MM.1S (cell line): ENCODE results near the gene GPRIN2.
"Not testable (repeated sequence)": the region's sequence is repeated elsewhere in the genome, so short reads cannot be mapped to it uniquely, and the experiment has no call there.

Experiments used
- DNase-seq: peaks from one replicate; pipeline ENCODE4 v3.0.0-alpha.2; 2015
- H2AFZ ChIP-seq: fragments of 300-600 bp; sonication (generic); 2 replicates; pipeline ENCODE4 v1.6.0; 2016; ENCODE audit warnings: antibody characterized with exemption, low read length
- H3F3A ChIP-seq: fragments of 300-600 bp; sonication (generic); 2 replicates; pipeline ENCODE4 v1.6.1; 2016; ENCODE audit warnings: mild to moderate bottlenecking, antibody characterized with exemption, low read length, moderate library complexity, mixed read lengths; ENCODE audit not compliant: insufficient read depth
- H3K27ac ChIP-seq: fragments of 300-600 bp; sonication (generic); 2 replicates; pipeline ENCODE4 v1.5.1; 2016; ENCODE audit warnings: mild to moderate bottlenecking, low read length
- H3K27me3 ChIP-seq: fragments of 300-600 bp; sonication (generic); replicated peaks from 2 replicates; pipeline ENCODE4 v1.6.0; 2016; ENCODE audit warnings: low read length; ENCODE audit not compliant: insufficient read depth
- H3K36me3 ChIP-seq: fragments of 300-600 bp; sonication (generic); replicated peaks from 2 replicates; pipeline ENCODE4 v1.6.1; 2016; ENCODE audit warnings: mild to moderate bottlenecking, low read length, mixed read lengths; ENCODE audit not compliant: insufficient read depth
- H3K4me1 ChIP-seq: fragments of 300-600 bp; sonication (generic); 2 replicates; pipeline ENCODE4 v1.6.1; 2016; ENCODE audit warnings: low read length, mixed read lengths
- H3K4me2 ChIP-seq: fragments of 300-600 bp; sonication (generic); 2 replicates; pipeline ENCODE4 v1.6.0; 2016; ENCODE audit warnings: low read depth, low read length
- H3K4me3 ChIP-seq: fragments of 300-600 bp; sonication (generic); 2 replicates; pipeline ENCODE4 v1.5.1; 2016; ENCODE audit warnings: low read length, mixed read lengths
- H3K79me2 ChIP-seq: fragments of 300-600 bp; sonication (generic); 2 replicates; pipeline ENCODE4 v1.6.1; 2016; ENCODE audit warnings: mixed run types, low read length, mixed read lengths
- H3K9ac ChIP-seq: fragments of 300-600 bp; sonication (generic); 2 replicates; pipeline ENCODE4 v1.6.1; 2016; ENCODE audit warnings: low read length, mixed read lengths
- H3K9me2 ChIP-seq: fragments of 300-600 bp; sonication (generic); replicated peaks from 2 replicates; pipeline ENCODE4 v1.6.1; 2016; ENCODE audit warnings: mild to moderate bottlenecking, low read length, mixed read lengths; ENCODE audit not compliant: insufficient read depth
- H3K9me3 ChIP-seq: fragments of 300-600 bp; sonication (generic); replicated peaks from 2 replicates; pipeline ENCODE4 v1.6.1; 2016; ENCODE audit warnings: mild to moderate bottlenecking, low read length, mixed read lengths; ENCODE audit not compliant: insufficient read depth
- H4K20me1 ChIP-seq: fragments of 300-600 bp; sonication (generic); 2 replicates; pipeline ENCODE4 v1.6.1; 2016; ENCODE audit warnings: mild to moderate bottlenecking, low read length, moderate library complexity, mixed read lengths; ENCODE audit not compliant: insufficient read depth
- EZH2 ChIP-seq: fragments of 300-600 bp; sonication (generic); optimal IDR thresholded peaks from 2 replicates; pipeline ENCODE3; 2017; ENCODE audit warnings: low read depth, mild to moderate bottlenecking, antibody characterized with exemption, low read length, mixed read lengths
- EZH2phosphoT487 ChIP-seq: fragments of 300-600 bp; sonication (generic); IDR thresholded peaks from 2 replicates; pipeline ENCODE4 v1.6.1; 2018; ENCODE audit warnings: antibody characterized with exemption, low read length
- TF ChIP-seq, protein P1 (sequence below): fragments of 300-600 bp; sonication (generic); IDR thresholded peaks from 2 replicates; pipeline ENCODE4 v1.5.1; 2016; ENCODE audit warnings: antibody characterized with exemption, low read length, mixed read lengths

The GPRIN2 gene

GRCh38 chr10:46536781-46537180 lies 19.7 kb downstream of the GPRIN2 start:
- Histone ChIP-seq H3K9me2 (no peaks in the 10 kb centered on the region), H3K36me3 (no peaks in the 10 kb centered on the region), H3F3A (no peaks in the 10 kb centered on the region), H3K9ac (no peak overlapping the region), H3K9me3 (no peaks in the 10 kb centered on the region), H3K4me2 (no peak overlapping the region), H3K4me1 (no peaks in the 10 kb centered on the region), H3K27ac (no peak overlapping the region), H2AFZ (no peak overlapping the region), H3K4me3 (no peak overlapping the region), H3K79me2 (no peaks in the 10 kb centered on the region), H4K20me1 (no peaks in the 10 kb centered on the region), H3K27me3 (no peaks in the 10 kb centered on the region)
- DNase-seq, result no peak
- TF ChIP-seq EZH2, result no peak
- TF ChIP-seq, protein P1, sequence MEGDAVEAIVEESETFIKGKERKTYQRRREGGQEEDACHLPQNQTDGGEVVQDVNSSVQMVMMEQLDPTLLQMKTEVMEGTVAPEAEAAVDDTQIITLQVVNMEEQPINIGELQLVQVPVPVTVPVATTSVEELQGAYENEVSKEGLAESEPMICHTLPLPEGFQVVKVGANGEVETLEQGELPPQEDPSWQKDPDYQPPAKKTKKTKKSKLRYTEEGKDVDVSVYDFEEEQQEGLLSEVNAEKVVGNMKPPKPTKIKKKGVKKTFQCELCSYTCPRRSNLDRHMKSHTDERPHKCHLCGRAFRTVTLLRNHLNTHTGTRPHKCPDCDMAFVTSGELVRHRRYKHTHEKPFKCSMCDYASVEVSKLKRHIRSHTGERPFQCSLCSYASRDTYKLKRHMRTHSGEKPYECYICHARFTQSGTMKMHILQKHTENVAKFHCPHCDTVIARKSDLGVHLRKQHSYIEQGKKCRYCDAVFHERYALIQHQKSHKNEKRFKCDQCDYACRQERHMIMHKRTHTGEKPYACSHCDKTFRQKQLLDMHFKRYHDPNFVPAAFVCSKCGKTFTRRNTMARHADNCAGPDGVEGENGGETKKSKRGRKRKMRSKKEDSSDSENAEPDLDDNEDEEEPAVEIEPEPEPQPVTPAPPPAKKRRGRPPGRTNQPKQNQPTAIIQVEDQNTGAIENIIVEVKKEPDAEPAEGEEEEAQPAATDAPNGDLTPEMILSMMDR, result no peak
- no peak for TF ChIP-seq EZH2phosphoT487

DNA sequence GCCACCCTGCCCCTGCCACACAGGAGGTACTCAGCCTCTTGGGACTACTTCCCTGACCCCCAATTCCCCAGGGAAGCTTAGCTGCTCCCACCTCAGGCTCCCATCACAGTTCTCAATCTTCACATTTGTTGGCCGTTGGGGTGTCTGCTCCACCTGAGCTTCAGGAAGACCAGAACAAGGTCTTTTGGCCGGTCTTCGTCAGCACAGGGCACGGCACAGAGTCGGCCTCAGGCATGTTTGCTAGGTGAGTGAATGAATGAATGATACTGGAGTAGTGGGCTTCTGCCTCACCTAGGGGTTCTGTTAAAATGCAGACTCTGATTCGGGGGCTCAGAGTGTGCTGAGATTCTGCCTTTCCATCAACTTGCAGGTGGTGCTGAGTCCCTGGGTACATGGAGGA lies 20.3 kb downstream of the GPRIN2 start:
- Histone ChIP-seq H3F3A (no peaks in the 10 kb centered on the region), H3K36me3 (no peaks in the 10 kb centered on the region), H3K4me1 (no peaks in the 10 kb centered on the region), H3K9ac (no peak overlapping the region), H4K20me1 (no peaks in the 10 kb centered on the region), H3K4me2 (no peak overlapping the region), H3K4me3 (no peak overlapping the region), H3K9me2 (no peaks in the 10 kb centered on the region), H3K27me3 (no peaks in the 10 kb centered on the region), H3K79me2 (no peaks in the 10 kb centered on the region), H2AFZ (no peak overlapping the region), H3K9me3 (no peaks in the 10 kb centered on the region), H3K27ac (no peak overlapping the region)
- DNase-seq, result no peak
- TF ChIP-seq, protein P1, result no peak
- TF ChIP-seq EZH2 (no peak), EZH2phosphoT487 (no peak)

DNA sequence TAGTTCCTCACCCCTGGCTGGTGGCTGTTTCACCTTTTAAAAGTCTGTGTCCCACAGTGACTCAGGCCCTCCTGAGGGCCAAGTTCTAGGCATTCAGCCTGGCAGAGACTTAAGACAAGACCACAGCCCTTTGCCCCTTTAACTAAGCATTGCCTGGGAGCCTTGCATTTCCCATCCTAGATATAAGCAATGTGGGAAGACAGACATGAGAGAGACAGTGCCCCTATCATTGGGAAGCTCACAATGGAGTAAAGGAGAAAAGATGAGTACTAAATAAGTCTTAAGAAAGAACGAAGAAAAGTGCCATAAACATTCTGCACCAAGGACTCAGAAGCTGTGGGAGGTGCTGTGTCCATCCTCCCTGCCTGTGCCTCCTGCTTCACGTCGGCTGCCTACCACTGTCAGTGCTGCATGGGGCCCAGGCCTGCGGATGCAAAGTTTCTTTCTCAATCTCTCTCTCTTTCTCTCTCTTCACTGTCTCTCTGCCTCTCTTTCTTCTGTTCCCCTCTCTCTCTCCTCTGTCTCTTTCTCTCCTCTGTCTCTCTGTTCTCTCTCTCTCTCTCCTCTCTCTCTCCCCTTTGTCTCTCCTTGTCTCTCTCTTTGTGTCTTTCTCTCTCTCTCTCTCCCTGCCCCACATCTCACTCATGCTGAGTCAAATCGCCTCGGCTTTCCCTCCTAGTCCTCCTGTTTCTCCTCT lies 21.5 kb downstream of the GPRIN2 start:
- no peaks in the 10 kb centered on the region for H3K79me2 ChIP-seq
- H3K4me2 ChIP-seq, result no peak overlapping the region
- no peaks in the 10 kb centered on the region for H4K20me1 ChIP-seq
- TF ChIP-seq, protein P1, result no peak
- TF ChIP-seq EZH2phosphoT487, result no peak
- TF ChIP-seq EZH2, result no peak
- H3K4me3 ChIP-seq, result no peak overlapping the region
- H3K36me3 ChIP-seq, result no peaks in the 10 kb centered on the region
- H3K9me3 ChIP-seq, result no peaks in the 10 kb centered on the region
- H3K9me2 ChIP-seq, result no peaks in the 10 kb centered on the region
- no peaks in the 10 kb centered on the region for H3K4me1 ChIP-seq
- no peaks in the 10 kb centered on the region for H3K27me3 ChIP-seq
- H3K9ac ChIP-seq, result no peak overlapping the region
- no peak overlapping the region for H3K27ac ChIP-seq
- H3F3A ChIP-seq, result no peaks in the 10 kb centered on the region
- DNase-seq, result no peak
- H2AFZ ChIP-seq, result no peak overlapping the region

- not testable (repeated sequence) for H3K4me3 ChIP-seq, H4K20me1 ChIP-seq, H3K9ac ChIP-seq, H3F3A ChIP-seq, H2AFZ ChIP-seq, H3K4me2 ChIP-seq, H3K79me2 ChIP-seq, H3K4me1 ChIP-seq, H3K27me3 ChIP-seq, H3K9me2 ChIP-seq, H3K36me3 ChIP-seq, DNase-seq, H3K9me3 ChIP-seq, H3K27ac ChIP-seq
Measured at GRCh38 chr10:46532256-46532655, 24.2 kb downstream of the GPRIN2 start.
